Measurements from ENCODE around the gene BCL2A1. TPM values are rescaled to one million over a fixed set of nuclear protein-coding genes. Genes with fewer than 3 reads are reported as not detected.
"Not testable (repeated sequence)": the region's sequence is repeated elsewhere in the genome, so short reads cannot be mapped to it uniquely, and the experiment has no call there.

The BCL2A1 gene
- total RNA-seq (100 to 1,000 TPM in 1 of 5 experiments, 10 to 100 TPM in 4; 27.3 to 119 (median 31.0) TPM), polyA plus RNA-seq (10 to 100 TPM; 28.1 to 29.4 TPM), total RNA-seq (22.3 reads per million, percentile 53 among the genes with 10 or more reads in this experiment)

GRCh38 chr15:79970624-79971434, at the start of gene BCL2A1:
BCL2A1 (minus strand) TSS chr15:79971196; CDS start chr15:79971119, 77 bp downstream.
- CTCF ChIA-PET = no interaction called here
- H3K9me3 ChIP-seq (ENCODE audit: control insufficient read depth in 2 of 3, low read length in 3 of 3) = no peaks in the 10 kb centered on the region
- peaks cover 27 to 39% of the 10 kb centered on the region in 2 donors for H3K4me1 ChIP-seq (ENCODE audit: control insufficient read depth in 2 of 2, insufficient read depth in 2 of 2, low read length in 2 of 2)
- Mint-ChIP-seq H3K9me3 (peaks cover 0 to 2% (median 0%) of the 10 kb centered on the region in 11 donors), H3K4me1 (peaks cover 41 to 66% (median 58%) of the 10 kb centered on the region in 7 donors), H3K36me3 (peaks cover 0 to 6% (median 0%) of the 10 kb centered on the region in 5 donors), H3K27ac (peak within 1 kb of the TSS; percentile 93 to 99 (median 95)), H3K27me3 (no peaks in the 10 kb centered on the region), H3K4me3 (peak within 1 kb of the TSS; percentile 88 to 98 (median 94))
- peak within 1 kb of the TSS; percentile 81 for H3K4me3 ChIP-seq (ENCODE audit: low read length)
- POLR2A ChIA-PET = interaction anchor here (1.8 to 6.5 kb wide), 4 partner anchors 11 to 89 kb away, joined by 7 to 121 read pairs (median 39); partner anchors contain the start of genes MTHFS and ZFAND6
- H3K27me3 ChIP-seq (ENCODE audit: control insufficient read depth in 2 of 2, insufficient read depth in 2 of 2, low read length in 2 of 2) = no peaks in the 10 kb centered on the region
- DNase-seq (peak; percentile 30 to 85 (median 80)), ATAC-seq (peak; percentile 91)
- peak within 1 kb of the TSS; percentile 75 for H3K27ac ChIP-seq (ENCODE audit: low read depth, low read length)
- intact Hi-C loops (cut with micrococcal nuclease) = loop anchor here (1.0 to 5.0 kb wide), 6 partner anchors 22 to 659 kb away; partner anchors contain the start of genes FAH (in 1 of the 2), TMED3 (in 1 of the 2) and ZFAND6 (in 1 of the 2)
- no peaks in the 10 kb centered on the region for H3K36me3 ChIP-seq (ENCODE audit: control insufficient read depth in 2 of 3, insufficient read depth in 3 of 3, low read length in 3 of 3)

GRCh38 chr15:80020731-80021130, 49.7 kb upstream of the BCL2A1 start:
- CTCF ChIA-PET = no interaction called here
- ATAC-seq = no peak

GRCh38 chr15:80020149-80020548, 49.2 kb upstream of the BCL2A1 start:
- not testable (repeated sequence) for H3K9me3 ChIP-seq (ENCODE audit: control insufficient read depth in 2 of 3, low read length in 3 of 3); H3K27ac Mint-ChIP-seq

More at GRCh38 chr15:80020731-80021130, 49.7 kb upstream of the BCL2A1 start:
- Histone ChIP-seq H3K36me3 (ENCODE audit: control insufficient read depth in 2 of 3, insufficient read depth in 3 of 3, low read length in 3 of 3) (no peaks in the 10 kb centered on the region), H3K27me3 (ENCODE audit: control insufficient read depth in 2 of 2, insufficient read depth in 2 of 2, low read length in 2 of 2) (peaks cover 0 to 3% of the 10 kb centered on the region in 2 donors), H3K4me3 (ENCODE audit: low read length) (no peak overlapping the region), H3K9me3 (ENCODE audit: control insufficient read depth in 2 of 3, low read length in 3 of 3) (peaks cover 0 to 4% (median 0%) of the 10 kb centered on the region in 3 experiments), H3K4me1 (ENCODE audit: control insufficient read depth in 2 of 2, insufficient read depth in 2 of 2, low read length in 2 of 2) (no peaks in the 10 kb centered on the region), H3K27ac (ENCODE audit: low read depth, low read length) (no peak overlapping the region)
- peaks cover 0 to 6% (median 0%) of the 10 kb centered on the region in 11 donors for H3K9me3 Mint-ChIP-seq
- H3K4me1 Mint-ChIP-seq = peaks cover 0 to 10% (median 0%) of the 10 kb centered on the region in 7 donors
- no peak for DNase-seq
- peaks cover 0 to 7% (median 3%) of the 10 kb centered on the region in 5 donors for H3K36me3 Mint-ChIP-seq
- peaks cover 0 to 10% (median 0%) of the 10 kb centered on the region in 5 donors for H3K27me3 Mint-ChIP-seq
- no peak overlapping the region for H3K4me3 Mint-ChIP-seq
- H3K27ac Mint-ChIP-seq = no peak overlapping the region
- POLR2A ChIA-PET = no interaction called here
- intact Hi-C loops (cut with micrococcal nuclease) = no loop called here

GRCh38 chr15:80019168-80019745, 48.3 kb upstream of the BCL2A1 start:
- no peaks in the 10 kb centered on the region for H3K36me3 ChIP-seq (ENCODE audit: control insufficient read depth in 2 of 3, insufficient read depth in 3 of 3, low read length in 3 of 3)
- no peak overlapping the region for H3K4me3 Mint-ChIP-seq
- H3K27me3 ChIP-seq (ENCODE audit: control insufficient read depth in 2 of 2, insufficient read depth in 2 of 2, low read length in 2 of 2) = peaks cover 0 to 3% of the 10 kb centered on the region in 2 donors
- ChIA-PET POLR2A (no interaction called here), CTCF (no interaction called here)
- peaks cover 0 to 7% (median 3%) of the 10 kb centered on the region in 5 donors for H3K36me3 Mint-ChIP-seq
- H3K9me3 Mint-ChIP-seq = peaks cover 0 to 8% (median 0%) of the 10 kb centered on the region in 11 donors
- H3K27ac Mint-ChIP-seq = no peak overlapping the region
- intact Hi-C loops (cut with micrococcal nuclease) = no loop called here
- no peak overlapping the region for H3K27ac ChIP-seq (ENCODE audit: low read depth, low read length)
- H3K27me3 Mint-ChIP-seq = peaks cover 0 to 10% (median 0%) of the 10 kb centered on the region in 5 donors
- no peaks in the 10 kb centered on the region for H3K4me1 ChIP-seq (ENCODE audit: control insufficient read depth in 2 of 2, insufficient read depth in 2 of 2, low read length in 2 of 2)
- H3K4me3 ChIP-seq (ENCODE audit: low read length) = no peak overlapping the region
- DNase-seq (no peak), ATAC-seq (no peak)
- H3K4me1 Mint-ChIP-seq = peaks cover 0 to 9% (median 0%) of the 10 kb centered on the region in 7 donors
- H3K9me3 ChIP-seq (ENCODE audit: control insufficient read depth in 2 of 3, low read length in 3 of 3) = peaks cover 0 to 4% (median 0%) of the 10 kb centered on the region in 3 experiments

More at GRCh38 chr15:80020149-80020548, 49.2 kb upstream of the BCL2A1 start:
- H3K27me3 ChIP-seq (ENCODE audit: control insufficient read depth in 2 of 2, insufficient read depth in 2 of 2, low read length in 2 of 2); H3K4me1 Mint-ChIP-seq; H3K27me3 Mint-ChIP-seq; CTCF ChIA-PET; H3K36me3 ChIP-seq (ENCODE audit: control insufficient read depth in 2 of 3, insufficient read depth in 3 of 3, low read length in 3 of 3); DNase-seq; H3K36me3 Mint-ChIP-seq; POLR2A ChIA-PET; H3K9me3 Mint-ChIP-seq; H3K27ac ChIP-seq (ENCODE audit: low read depth, low read length); H3K4me1 ChIP-seq (ENCODE audit: control insufficient read depth in 2 of 2, insufficient read depth in 2 of 2, low read length in 2 of 2); H3K4me3 Mint-ChIP-seq; ATAC-seq; intact Hi-C loops (cut with micrococcal nuclease); H3K4me3 ChIP-seq (ENCODE audit: low read length): not testable (repeated sequence)

- ATAC-seq; intact Hi-C loops (cut with micrococcal nuclease); DNase-seq; H3K4me1 Mint-ChIP-seq; H3K27me3 ChIP-seq (ENCODE audit: control insufficient read depth in 2 of 2, insufficient read depth in 2 of 2, low read length in 2 of 2); H3K9me3 Mint-ChIP-seq; H3K9me3 ChIP-seq (ENCODE audit: control insufficient read depth in 2 of 3, low read length in 3 of 3); CTCF ChIA-PET; POLR2A ChIA-PET; H3K36me3 ChIP-seq (ENCODE audit: control insufficient read depth in 2 of 3, insufficient read depth in 3 of 3, low read length in 3 of 3); H3K27me3 Mint-ChIP-seq; H3K4me3 ChIP-seq (ENCODE audit: low read length); H3K27ac ChIP-seq (ENCODE audit: low read depth, low read length); H3K27ac Mint-ChIP-seq; H3K4me1 ChIP-seq (ENCODE audit: control insufficient read depth in 2 of 2, insufficient read depth in 2 of 2, low read length in 2 of 2); H3K36me3 Mint-ChIP-seq: not testable (repeated sequence)
- peak overlapping the region in 1 of 10 donors; percentile 69 for H3K4me3 Mint-ChIP-seq
These were observed 46.1 kb upstream of the BCL2A1 start for GRCh38 chr15:80017139-80017538.

GRCh38 chr15:80016506-80016905, 45.5 kb upstream of the BCL2A1 start:
- H3K36me3 ChIP-seq (ENCODE audit: control insufficient read depth in 2 of 3, insufficient read depth in 3 of 3, low read length in 3 of 3); H3K9me3 ChIP-seq (ENCODE audit: control insufficient read depth in 2 of 3, low read length in 3 of 3); ATAC-seq; H3K27ac Mint-ChIP-seq; CTCF ChIA-PET; H3K4me3 Mint-ChIP-seq; H3K4me1 ChIP-seq (ENCODE audit: control insufficient read depth in 2 of 2, insufficient read depth in 2 of 2, low read length in 2 of 2); POLR2A ChIA-PET; H3K27me3 Mint-ChIP-seq; intact Hi-C loops (cut with micrococcal nuclease); H3K9me3 Mint-ChIP-seq; H3K27ac ChIP-seq (ENCODE audit: low read depth, low read length); DNase-seq; H3K4me1 Mint-ChIP-seq; H3K27me3 ChIP-seq (ENCODE audit: control insufficient read depth in 2 of 2, insufficient read depth in 2 of 2, low read length in 2 of 2); H3K36me3 Mint-ChIP-seq; H3K4me3 ChIP-seq (ENCODE audit: low read length): not testable (repeated sequence)

Data from naive thymus-derived CD4-positive, alpha-beta T cell (primary cell).